Stimulated activated CD8-positive, alpha-beta memory T cell treated with anti-CD3 and anti-CD28 coated beads, Interleukin-15, amount 100 ng/mL, for 4 hours (primary cell): ENCODE results near the gene PLD4.
"Not testable (repeated sequence)": the region's sequence is repeated elsewhere in the genome, so short reads cannot be mapped to it uniquely, and the experiment has no call there.

Experiments used
- DNase-seq, 2 donors: peaks; one replicate each; pipeline ENCODE4 v3.0.0-alpha.2; 2020; ENCODE audit warnings: low read depth in 2 of 2

The PLD4 gene

DNA sequence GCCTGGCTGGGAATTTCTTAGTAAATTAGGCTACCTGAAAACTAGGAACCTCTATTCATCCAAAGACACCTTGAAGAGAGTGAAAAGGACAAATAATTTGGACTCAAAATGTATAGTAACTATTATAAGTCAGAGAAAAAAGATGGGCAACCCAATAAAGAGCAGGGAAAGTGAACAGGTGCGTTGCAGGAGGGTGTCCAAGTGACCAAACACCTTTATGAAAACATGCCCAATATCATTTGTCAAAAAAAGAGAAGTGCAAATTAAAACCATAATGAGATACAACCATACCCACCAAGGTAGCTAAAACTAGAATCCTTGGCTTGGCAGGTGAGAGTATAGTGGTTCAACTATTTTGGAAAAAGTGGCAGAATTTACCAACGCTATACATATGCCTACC, 24.9 kb upstream of the PLD4 start:
- DNase-seq: no peak

DNA sequence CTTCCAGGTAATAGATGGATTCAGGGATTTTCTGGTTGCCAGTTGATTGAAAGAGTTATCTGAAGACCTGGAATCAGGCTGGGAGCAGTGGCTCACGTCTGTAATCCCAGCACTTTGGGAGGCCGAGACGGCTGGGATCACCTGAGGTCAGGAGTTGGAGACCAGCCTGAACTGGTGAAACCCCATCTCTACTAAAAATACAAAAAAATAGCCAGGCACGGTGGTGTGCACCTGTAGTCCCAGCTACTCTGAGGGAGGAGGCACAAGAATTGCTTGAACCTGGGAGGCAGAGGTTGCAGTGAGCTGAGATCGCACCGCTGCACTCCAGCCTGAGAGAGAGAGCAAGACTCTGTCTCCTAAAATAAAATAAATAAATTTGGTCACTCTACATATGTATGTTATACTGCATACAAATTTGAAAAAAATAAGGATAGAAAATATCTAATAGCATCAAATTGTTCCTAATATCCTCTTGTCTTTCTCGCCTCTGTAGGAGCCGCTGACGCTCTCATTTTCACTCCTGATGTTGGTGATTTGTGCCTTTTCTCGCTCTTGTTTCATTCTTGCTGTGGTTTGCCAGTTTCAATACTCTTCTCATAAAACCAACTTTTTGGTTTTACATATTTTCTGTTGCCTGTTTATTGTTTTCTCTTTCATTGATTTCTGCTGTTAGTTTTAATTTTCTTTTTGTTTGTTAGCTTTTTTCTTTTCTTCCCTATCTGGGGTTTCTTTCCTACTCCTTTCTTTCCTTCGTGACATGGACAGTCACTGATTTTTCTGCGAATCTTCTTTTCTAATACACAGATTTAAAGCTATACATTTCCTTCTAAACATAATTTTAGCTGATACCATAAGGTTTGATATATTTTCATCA, 23.8 kb upstream of the PLD4 start:
- no peak for DNase-seq

DNA sequence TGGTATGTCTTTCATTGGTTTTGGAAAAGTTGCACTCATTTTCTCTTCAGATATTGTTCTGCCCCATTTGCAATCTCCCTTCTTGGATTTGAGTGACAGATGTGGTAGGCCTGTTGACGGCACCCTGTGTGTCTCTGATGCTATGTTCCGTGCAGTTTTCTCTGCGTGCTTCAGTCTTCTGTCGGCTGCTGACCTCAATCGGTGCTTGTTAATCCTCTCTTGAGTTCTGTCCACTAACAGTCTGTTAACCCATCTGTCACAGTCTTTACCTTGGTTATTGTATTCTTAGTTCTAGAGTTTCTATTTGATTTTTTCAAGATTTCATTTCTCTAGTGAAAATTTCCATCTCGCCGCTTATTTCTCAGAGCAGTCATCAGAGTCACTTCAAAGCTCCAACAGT, 20.7 kb upstream of the PLD4 start:
- no peak for DNase-seq

DNA sequence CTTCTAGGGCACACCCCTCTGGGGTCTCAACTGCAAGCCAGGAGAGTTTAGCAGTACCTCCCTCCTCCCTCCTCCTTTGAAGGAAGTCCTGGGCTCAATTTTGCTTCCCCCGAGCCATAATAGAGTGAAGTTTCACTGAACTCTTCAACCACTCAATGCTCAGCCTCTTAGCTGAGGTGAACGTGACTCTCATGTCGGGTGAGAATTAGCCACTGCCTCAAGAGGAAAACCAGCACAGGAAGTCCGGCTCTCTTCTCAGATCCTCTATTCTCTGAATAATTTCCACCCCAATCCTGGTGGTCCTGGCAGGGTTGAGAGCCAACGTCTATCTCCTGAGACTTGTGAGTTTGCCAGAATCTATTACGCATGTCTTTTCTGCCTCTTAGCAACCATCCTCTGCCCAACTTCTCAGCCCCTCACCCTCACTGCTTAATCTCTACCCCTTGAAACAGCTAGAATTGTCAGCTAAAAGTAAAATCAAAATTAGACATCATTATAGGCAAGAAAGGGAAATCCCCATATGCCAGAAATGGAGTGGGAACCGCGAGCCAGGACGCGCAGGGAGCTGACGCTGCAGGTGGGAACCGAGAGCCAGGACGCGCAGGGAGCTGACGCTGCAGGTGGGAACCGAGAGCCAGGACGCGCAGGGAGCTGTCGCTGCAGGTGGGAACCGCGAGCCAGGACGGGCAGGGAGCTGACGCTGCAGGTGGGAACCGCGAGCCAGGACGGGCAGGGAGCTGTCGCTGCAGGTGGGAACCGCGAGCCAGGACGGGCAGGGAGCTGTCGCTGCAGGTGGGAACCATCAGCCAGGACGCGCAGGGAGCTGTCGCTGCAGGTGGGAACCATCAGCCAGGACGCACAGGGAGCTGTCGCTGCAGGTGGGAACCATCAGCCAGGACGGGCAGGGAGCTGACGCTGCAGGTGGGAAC, 19.8 kb upstream of the PLD4 start:
- DNase-seq: not testable (repeated sequence)

DNA sequence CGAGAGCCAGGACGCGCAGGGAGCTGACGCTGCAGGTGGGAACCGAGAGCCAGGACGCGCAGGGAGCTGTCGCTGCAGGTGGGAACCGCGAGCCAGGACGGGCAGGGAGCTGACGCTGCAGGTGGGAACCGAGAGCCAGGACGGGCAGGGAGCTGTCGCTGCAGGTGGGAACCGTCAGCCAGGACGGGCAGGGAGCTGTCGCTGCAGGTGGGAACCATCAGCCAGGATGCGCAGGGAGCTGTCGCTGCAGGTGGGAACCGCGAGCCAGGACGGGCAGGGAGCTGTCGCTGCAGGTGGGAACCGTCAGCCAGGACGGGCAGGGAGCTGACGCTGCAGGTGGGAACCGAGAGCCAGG, 19.1 kb upstream of the PLD4 start:
- not testable (repeated sequence) for DNase-seq

DNA sequence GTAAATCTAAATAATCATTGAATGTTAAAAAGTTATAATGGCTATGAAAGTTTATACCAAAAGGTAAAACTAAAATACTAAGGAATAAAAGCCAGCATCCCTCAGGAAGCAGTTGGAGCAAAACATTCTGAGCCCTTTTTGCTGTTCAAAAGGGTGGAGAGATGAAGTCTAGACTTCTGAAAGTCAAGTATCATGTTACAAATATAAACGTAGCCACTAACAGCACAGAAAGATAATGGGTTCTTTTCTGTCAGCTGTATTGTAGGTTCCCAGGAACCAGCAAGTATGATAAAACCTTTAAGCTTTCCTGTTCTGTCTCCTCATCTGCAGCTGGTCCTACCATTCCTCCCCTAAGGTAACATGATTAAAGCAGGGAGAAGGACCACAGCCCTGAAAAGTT, 16.4 kb upstream of the PLD4 start:
- DNase-seq: no peak

DNA sequence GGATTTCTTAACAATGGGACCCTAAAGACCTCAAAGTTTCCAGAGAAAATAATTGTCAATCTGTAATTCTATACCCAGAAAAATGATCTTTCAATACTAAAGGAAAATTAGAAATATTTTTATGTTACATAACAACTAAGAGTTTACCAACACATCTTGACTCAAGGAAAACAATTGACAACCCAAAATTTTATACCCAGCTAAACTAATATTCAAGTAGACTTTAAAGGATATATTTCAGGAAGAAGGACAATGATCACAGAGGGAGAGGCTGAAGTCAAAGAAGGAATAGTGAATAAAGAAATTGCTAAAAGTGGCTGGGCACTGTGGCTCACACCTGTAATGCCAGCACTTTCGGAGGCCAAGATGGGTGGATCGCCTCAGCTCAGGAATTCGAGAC, 12.6 kb upstream of the PLD4 start:
- no peak for DNase-seq

DNA sequence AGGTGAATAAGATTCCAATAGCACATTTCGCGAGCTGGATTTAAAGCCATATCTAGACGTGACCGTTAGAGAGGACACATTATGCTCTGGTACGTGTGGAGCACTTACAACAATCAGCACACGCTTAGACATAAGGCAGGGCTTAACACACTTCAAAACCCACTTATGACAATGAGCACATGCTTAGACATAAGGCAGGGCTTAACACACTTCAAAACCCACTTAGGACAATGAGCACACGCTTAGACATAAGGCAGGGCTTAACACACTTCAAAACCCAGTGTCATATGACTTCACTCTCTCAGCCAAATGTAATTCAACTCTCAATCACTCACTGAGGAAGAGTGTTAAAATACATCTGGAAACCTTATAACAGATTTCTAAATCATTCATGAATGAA, 11.2 kb upstream of the PLD4 start:
- DNase-seq: no peak

DNA sequence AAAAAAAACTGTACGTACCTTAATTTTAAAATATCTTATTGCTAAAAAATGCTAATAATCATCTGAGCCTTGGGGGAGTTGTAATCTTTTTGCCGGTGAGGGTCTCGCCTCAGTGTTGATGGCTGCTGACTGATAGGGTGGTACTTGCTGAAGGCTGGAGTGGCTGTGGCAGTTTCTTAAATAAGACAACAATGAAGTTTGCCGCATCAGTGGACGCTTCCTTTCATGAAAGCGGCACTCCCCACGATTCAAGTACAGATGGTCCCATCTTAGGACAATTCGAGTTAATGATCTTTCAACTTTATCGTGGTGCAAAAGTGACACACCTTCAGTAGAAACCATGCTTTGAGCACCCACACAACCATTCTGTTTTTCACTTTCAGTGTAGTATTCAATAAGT, 7.6 kb upstream of the PLD4 start:
- no peak for DNase-seq

DNA sequence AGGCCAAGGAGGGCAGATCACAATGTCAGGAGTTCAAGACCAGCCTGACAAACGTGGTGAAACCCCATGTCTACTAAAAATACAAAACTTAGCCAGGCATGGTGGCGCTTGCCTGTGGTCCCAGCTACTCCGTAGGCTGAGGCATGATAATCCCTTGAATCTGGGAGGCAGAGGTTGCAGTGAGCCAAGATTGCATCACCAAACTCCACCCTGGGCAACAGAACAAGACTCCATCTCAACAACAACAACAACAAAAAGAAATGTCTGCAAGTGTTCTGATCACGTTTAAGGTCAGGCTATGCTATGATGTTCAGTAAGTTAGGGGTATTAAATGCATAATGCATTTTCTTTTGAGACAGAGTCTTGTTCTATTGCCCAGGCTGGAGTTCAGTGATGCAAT, 6.7 kb upstream of the PLD4 start:
- DNase-seq: no peak

DNA sequence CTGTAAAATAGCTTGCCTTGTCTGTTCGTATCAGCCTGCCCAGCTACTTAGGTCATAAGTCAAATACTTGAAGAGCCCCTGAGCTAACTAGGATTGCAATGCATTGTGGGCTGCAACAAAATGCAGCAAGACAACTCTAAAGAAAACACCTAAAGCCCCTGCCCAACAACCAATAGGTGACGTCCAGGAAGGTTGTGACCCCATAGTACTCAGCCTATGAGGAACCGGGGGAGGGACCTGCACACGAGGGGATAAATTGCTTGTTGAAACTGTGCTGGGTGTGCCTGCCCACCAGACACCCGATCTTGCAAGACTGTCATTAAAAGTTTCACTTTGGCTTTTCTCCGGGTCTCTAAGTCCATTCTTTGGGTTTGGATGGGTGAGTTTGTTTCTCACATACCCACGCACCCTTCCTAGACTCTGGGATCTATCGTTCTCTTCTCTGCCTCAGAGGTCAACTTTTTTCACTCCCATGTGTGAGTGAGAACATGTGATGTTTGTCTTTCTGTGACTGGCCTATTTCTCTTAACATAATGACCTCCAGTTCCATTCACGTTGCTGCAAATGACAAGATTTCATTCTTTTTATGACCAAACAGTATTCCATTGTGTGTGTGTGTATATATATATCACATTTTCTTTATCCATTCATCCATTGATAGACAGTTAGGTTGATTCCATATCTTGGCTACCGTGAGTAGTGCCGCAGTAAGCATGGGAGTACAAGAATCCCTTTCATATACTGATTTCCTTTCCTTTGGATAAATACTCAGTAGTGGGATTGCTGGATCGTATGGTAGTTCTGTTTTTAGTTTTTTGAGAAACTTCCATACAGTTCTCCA, 5.3 kb upstream of the PLD4 start:
- DNase-seq: not testable (repeated sequence)

DNA sequence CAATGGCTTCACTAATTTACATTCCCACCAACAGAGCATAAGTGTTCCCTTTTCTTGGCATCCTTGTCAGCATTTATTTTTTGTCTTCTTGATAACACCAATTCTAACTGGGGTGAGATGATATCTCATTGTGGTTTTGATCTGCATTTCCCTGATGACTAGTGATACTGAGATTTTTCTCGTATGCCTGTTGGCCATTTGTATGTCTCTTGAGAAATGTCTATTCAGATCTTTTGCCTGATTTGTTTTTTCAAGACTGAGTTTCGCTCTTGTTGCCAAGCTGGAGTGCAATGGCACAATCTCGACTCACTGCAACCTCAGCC, 4.7 kb upstream of the PLD4 start:
- no peak for DNase-seq

DNA sequence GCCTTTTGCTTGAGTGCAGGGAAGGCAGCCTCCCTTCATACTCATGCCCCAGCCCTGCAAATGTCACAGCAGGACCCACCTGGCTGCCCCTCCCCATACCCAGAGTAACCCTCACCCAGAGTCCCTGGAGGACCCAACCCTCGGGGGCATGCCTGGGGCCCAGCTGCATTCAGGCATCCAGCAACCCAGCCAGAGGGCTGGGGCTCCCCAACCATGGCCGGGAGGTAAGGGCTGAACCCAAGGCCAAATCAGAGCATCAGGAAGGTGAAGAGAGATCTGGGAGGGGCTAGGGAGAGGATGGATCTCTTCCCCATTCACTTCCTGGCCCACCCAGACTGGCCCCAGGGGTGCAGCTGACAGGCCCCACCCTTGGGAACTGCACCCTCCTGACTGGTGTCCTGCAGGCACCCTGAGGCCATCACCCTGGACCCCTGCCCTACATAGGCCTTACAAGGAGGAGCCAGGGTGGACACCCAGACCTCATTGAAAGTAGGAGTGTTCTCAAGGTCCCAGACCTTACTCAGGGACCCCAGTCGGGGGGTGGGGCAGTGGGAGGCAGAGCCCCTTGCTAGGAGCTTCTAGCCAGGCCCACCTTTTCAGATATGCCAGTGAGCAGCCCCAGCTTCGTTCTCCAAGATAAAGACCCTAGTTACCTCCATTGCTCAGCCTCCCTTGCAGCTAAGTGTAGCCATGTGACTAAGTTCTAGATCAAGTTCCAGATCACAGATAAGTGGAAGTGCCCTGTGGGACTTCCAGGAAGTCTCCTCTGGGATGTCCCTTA, 849 bp upstream of the PLD4 start:
- DNase-seq: no peak

DNA sequence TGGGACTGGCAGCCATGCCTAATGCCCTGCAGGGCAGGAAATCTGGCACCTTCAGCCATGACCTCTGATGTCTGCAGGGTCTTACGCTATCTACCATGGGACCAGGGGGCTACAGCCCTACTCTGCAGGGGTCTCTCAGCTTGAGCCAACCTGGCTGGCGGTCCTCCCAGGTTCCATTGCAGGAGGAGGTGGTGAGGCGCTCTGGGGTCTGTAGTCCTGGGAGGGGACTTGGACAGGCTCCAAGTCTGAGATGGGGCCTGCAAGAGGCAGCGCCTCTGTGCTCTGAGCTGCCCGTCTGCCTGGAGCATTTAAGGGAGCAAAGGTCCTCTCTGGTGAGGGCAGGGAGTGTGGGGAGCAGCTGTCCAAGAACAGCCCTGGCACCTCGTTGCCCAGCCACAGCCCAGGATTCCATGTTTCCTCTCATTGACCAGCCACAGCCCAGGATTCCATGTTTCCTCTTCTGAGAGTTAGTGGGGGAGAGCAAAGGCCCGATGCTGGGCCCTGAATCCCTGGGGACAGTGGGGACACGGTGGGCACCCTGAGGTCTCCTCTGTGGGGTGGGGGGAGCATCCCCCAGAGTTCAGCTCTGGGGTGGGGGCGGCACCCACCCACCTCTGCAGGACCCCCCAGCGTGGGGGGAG, 655 bp downstream of the PLD4 start:
- no peak for DNase-seq

DNA sequence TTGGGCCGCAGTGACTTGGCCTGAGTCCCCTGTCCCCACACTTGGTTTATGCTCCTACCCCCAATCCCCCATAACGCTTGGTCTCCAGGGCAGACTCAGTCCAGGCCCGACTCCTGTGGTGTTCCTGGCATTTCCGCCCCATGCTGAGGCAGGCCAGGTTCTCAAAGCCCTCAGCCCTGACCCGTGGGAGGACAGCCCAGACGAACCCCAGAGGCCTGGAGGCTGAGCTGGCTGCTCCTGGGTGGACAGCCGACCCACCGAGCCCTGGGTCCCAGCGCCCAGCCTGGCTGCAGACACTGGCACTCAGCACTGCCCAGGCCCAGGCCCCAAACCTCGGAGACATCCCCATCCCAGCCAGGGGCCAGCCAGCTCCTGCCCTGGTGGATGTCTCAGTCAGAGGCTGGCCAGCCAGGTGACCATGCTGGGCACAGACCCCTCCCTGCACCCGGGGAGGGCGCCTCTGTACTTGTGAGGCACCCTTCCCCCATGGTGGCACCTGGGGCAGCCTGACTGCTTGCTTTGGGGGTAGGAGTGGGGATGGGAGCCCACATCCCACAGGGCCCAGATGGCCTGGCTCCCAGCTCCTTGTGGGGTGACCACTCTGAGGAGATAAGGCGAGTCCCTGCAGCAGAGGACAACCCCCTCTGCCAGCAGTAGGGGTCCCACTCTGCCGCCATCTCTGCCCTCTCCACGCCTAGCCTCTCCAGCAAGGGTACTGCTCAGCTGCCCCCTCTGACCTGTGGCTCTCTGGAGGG, 1.4 kb downstream of the PLD4 start:
- no peak for DNase-seq

DNA sequence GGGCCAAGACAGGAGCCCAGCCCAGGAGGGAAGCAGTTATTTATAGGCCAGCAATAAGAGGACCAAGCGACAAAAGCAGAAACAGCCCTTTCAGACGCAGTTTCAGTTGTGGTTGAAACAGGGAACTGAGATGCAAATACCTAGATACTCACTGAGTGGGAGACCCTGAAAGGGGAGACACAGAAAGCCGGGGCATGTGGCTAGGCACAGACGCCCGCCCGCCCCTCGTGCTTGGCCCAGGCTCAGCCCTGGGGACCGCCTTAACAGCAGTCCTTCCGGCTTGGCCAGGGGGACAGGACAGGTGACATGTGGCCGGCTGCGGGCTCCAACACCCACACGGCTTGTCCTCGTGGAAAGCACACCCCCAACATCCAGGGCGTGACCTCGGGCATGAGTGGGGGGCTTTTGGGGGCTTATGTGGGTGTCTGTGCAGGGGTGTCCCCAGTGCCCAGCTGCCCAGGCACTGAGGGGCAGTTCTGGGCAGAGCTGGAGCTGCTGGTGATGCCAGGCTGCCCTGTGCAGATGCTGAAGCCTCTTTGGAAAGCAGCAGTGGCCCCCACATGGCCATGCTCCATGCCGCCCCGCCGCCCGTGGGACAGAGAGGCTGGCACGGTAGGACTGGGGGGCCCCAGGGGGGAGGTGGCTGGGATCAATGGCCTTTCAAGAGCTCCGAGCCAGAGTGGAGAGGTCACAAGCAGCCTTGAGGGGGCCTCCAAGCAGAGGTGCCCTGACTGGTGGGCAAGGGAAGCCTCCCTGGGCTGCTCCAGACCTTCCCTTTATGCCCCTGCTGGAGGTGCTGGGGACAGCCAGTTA, 2.1 kb downstream of the PLD4 start:
- no peak for DNase-seq

DNA sequence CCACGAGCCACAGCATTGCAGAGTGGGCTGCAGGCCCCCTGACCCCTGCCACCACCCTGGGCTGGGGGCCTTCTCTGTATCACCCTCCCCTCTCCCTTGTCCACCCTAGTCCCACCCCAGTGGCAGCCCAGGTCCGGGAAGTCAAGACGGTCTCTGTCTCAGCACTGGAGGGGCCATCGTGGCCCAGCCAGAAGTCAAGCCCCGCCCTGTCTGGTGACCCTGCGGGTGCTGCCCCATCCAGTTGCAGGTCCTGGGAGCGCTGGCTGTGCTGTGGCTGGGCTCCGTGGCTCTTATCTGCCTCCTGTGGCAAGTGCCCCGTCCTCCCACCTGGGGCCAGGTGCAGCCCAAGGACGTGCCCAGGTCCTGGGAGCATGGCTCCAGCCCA, 2.7 kb downstream of the PLD4 start:
- no peak for DNase-seq

DNA sequence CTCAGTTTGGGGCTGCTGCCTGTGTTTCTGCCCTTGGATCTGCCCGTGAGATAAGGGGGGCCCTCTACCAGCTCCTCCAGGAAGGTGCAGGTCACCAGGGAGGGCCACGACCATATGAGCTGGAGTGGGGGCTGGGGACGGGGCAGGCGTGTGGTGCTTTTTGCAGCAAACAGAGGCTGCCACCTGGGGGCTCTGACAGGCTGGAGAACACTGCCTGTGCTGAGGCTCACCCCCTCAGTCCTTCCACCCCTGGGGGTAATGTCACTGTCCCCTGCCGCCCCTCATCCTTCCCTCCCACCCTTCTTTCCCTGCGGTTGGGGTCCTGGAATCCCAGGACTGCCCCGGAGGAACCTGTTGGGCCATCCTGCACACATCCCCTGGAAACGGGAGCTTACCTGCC, 3.2 kb downstream of the PLD4 start:
- no peak for DNase-seq

DNA sequence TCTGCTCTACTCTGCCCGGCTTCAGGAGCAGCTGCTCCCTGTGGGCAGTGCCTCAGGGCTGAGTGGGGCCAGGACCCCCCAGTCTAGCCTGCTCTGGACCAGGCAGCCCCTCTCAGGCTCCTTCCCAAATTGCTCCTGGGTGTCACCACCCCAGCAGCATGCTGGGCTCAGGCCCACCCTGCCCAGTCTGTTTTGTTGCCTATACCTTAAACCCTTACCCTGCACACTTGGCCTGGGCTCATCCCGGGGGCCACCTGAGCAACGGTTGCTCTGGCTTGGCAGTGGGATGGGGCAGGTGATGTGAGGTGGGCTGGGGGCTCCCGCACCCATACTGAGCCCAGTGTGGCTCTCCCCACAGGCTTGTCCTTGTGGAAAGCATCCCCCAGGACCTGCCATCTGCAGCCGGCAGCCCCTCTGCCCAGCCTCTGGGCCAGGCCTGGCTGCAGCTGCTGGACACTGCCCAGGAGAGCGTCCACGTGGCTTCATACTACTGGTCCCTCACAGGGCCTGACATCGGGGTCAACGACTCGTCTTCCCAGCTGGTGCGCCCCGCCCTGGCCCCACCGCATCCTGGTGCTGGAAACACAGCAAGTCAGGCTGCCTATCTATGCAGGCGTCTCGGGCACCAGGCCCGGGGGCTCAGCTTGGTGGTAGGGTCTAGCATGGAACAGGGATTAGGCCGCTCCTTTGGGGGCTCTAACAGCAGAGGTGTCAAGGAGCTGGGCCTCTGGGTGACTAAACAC, 3.9 kb downstream of the PLD4 start:
- DNase-seq: no peak
